Activated CD4-positive, alpha-beta memory T cell treated with anti-CD3 and anti-CD28 coated beads for 36 hours (primary cell): ENCODE measurements around the gene MAP3K5. TPM values are rescaled to one million over a fixed set of nuclear protein-coding genes. Genes with fewer than 3 reads are reported as not detected.

ENCODE experiments used
- CTCF ChIA-PET: fragments of 350-600 bp; sonication (Branson Sonifier 250); formaldehyde crosslinking; loops from one replicate; lab custom pipeline; 2021; ENCODE audit warnings: antibody characterized with exemption, inconsistent platforms; lab: Charles Lee
- POLR2A ChIA-PET: fragments of 350-600 bp; sonication (Branson Sonifier 250); formaldehyde crosslinking; loops from one replicate; lab custom pipeline; 2021; ENCODE audit warnings: antibody characterized with exemption; lab: Charles Lee
- DNase-seq: peaks from one replicate; pipeline ENCODE4 v3.0.0-alpha.2; 2020
- H3K27ac Mint-ChIP-seq: one replicate; pipeline ENCODE4 v1.8.0; 2021; ENCODE audit warnings: mixed read lengths
- H3K27me3 Mint-ChIP-seq: one replicate; pipeline ENCODE4 v1.8.0; 2021; ENCODE audit warnings: mixed read lengths
- H3K36me3 Mint-ChIP-seq: one replicate; pipeline ENCODE4 v1.8.0; 2021; ENCODE audit warnings: mixed read lengths
- H3K4me1 Mint-ChIP-seq: one replicate; pipeline ENCODE4 v1.8.0; 2021; ENCODE audit warnings: low read depth, mixed read lengths
- H3K4me3 Mint-ChIP-seq: one replicate; pipeline ENCODE4 v1.8.0; 2021; ENCODE audit warnings: mild to moderate bottlenecking, mixed read lengths
- H3K9me3 Mint-ChIP-seq: one replicate; pipeline ENCODE4 v1.8.0; 2021; ENCODE audit warnings: mixed read lengths
- intact Hi-C: fragments of 100-400 bp; cut with micrococcal nuclease; formaldehyde crosslinking; loops from one replicate; pipeline ENCODE4 v1.15.1; 2023
- total RNA-seq, 2 experiments: library from RNA; stranded (reverse); gene quantifications; one replicate each; pipeline ENCODE4 v1.2.3, GENCODE V29; 2021

Gene MAP3K5
- total RNA-seq, 2 experiments from 2014 or later: 13.2 to 13.8 TPM

DNA sequence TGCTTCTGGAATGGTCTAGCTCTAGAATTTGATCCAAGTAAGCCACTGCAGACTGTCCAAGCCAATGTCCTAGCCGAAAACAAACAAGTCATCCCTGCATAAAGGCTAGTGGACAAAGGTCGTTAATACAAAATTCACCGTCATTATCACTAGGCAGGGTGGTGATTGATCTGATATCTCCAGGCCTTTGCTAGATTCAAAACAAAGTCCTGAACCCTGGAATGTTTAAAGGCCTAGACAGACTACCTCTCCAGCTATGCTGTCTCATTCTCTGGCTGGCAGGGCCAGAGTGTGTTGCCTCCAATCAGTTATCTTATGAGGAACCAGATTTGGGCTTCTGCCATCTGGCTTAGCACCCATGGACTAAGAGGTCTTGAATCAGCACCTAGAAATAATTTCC lies 280.4 kb downstream of the MAP3K5 start:
- Mint-ChIP-seq H3K36me3 (no peaks in the 10 kb centered on the region), H3K27me3 (no peaks in the 10 kb centered on the region), H3K4me3 (no peak overlapping the region), H3K27ac (no peak overlapping the region), H3K4me1 (peaks cover 21% of the 10 kb centered on the region), H3K9me3 (no peaks in the 10 kb centered on the region)
- intact Hi-C loops: no loop called here
- CTCF ChIA-PET: no interaction called here
- POLR2A ChIA-PET: no interaction called here
- no peak for DNase-seq

DNA sequence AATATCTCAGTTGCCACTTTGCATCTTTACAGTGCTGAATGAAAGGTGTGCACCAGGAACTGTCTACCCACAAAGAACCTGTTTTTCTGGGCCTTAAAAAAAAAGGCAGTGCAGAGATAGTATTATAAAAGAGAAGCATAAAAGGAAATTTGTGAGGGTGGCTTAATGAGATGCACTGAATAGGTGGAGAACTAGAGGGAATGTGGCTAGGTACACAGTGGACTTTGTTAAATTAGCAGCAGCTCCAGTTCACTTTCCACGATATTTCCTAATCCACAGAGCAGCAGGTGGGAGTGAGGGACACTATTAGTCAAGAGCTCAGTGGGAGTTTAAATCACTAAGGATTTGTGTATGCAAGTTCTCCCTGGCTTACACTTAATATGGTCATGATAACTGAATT lies 280.9 kb downstream of the MAP3K5 start:
- no peak for DNase-seq
- Mint-ChIP-seq H3K4me1 (peaks cover 21% of the 10 kb centered on the region), H3K36me3 (no peaks in the 10 kb centered on the region), H3K27me3 (no peaks in the 10 kb centered on the region), H3K27ac (no peak overlapping the region), H3K9me3 (no peaks in the 10 kb centered on the region), H3K4me3 (no peak overlapping the region)
- CTCF ChIA-PET: no interaction called here
- intact Hi-C loops: no loop called here
- POLR2A ChIA-PET: no interaction called here

GRCh38 chr6:136510782-136511181 lies 281.5 kb downstream of the MAP3K5 start:
- intact Hi-C loops: no loop called here
- Mint-ChIP-seq H3K4me3 (no peak overlapping the region), H3K36me3 (no peaks in the 10 kb centered on the region), H3K27ac (no peak overlapping the region), H3K4me1 (peaks cover 21% of the 10 kb centered on the region), H3K9me3 (no peaks in the 10 kb centered on the region), H3K27me3 (no peaks in the 10 kb centered on the region)
- ChIA-PET CTCF (no interaction called here), POLR2A (no interaction called here)
- peak; percentile 35 for DNase-seq

- CTCF ChIA-PET: no interaction called here
- no peaks in the 10 kb centered on the region for H3K27me3 Mint-ChIP-seq
- H3K4me3 Mint-ChIP-seq: no peak overlapping the region
- no peak overlapping the region for H3K27ac Mint-ChIP-seq
- DNase-seq: peak; percentile 54
- H3K9me3 Mint-ChIP-seq: no peaks in the 10 kb centered on the region
- intact Hi-C loops: no loop called here
- POLR2A ChIA-PET: no interaction called here
- H3K4me1 Mint-ChIP-seq: peaks cover 21% of the 10 kb centered on the region
- no peaks in the 10 kb centered on the region for H3K36me3 Mint-ChIP-seq
Measured at GRCh38 chr6:136510299-136510698, 282.0 kb downstream of the MAP3K5 start.

DNA sequence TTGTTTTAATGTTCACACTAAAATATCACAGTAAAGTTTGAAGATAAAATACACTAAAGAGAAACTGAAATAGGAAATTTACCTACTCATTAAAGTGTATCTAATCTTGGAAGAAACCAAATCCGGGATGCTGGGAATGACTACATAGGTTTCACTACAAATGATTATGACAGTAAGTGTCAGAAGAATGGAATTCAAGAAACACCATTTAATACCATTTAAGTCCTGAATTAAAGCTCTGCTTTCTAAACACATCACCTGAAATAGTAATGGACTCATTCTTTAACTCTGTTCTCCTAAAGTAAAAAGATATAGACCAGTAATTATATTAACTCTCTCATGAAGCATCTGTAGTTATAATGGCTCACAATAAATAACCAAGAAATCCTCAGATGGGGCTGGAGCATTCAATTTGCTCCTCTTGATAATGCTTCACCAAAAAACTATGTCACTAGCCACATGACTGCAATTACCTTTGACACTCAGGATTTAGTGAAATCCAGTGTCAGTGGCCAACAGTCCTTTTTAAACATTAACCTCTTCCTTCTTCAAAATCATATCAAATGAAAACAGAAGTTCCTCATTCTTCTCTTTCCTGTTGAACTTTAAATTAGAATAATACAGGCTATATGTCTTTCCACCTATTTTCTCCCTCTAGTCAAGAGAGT lies 283.4 kb downstream of the MAP3K5 start:
- ChIA-PET POLR2A (no interaction called here), CTCF (no interaction called here)
- peaks cover 21% of the 10 kb centered on the region for H3K4me1 Mint-ChIP-seq
- DNase-seq: no peak
- no peaks in the 10 kb centered on the region for H3K36me3 Mint-ChIP-seq
- no peaks in the 10 kb centered on the region for H3K27me3 Mint-ChIP-seq
- intact Hi-C loops: no loop called here
- H3K27ac Mint-ChIP-seq: no peak overlapping the region
- H3K9me3 Mint-ChIP-seq: no peaks in the 10 kb centered on the region
- H3K4me3 Mint-ChIP-seq: no peak overlapping the region

Other genes starting within 250 kb of the MAP3K5 start
- gene MAP7, start 242.1 kb downstream of the MAP3K5 start, total RNA-seq: 1 to 10 TPM; 1.2 to 1.3 TPM
- 1 to 10 TPM; 5.4 to 6.4 TPM for gene PEX7, start 30.1 kb upstream of the MAP3K5 start, total RNA-seq
- gene SLC35D3, start 129.8 kb upstream of the MAP3K5 start, total RNA-seq: not detected